Measurements from ENCODE around the gene FAM20C.
"Not testable (repeated sequence)": the region's sequence is repeated elsewhere in the genome, so short reads cannot be mapped to it uniquely, and the experiment has no call there.

The FAM20C gene

GRCh38 chr7:261341-262250 lies 69.2 kb downstream of the FAM20C start:
- DNase-seq, result no peak

GRCh38 chr7:262251-262572 lies 69.8 kb downstream of the FAM20C start:
- no peak for DNase-seq

GRCh38 chr7:262631-263311 lies 70.4 kb downstream of the FAM20C start:
- not testable (repeated sequence) for DNase-seq

GRCh38 chr7:263483-264351 lies 71.3 kb downstream of the FAM20C start:
- DNase-seq, result peak in 1 of 2 donors; percentile 23

GRCh38 chr7:264541-265191 lies 72.3 kb downstream of the FAM20C start:
- no peak for DNase-seq

GRCh38 chr7:265192-265997 lies 73.0 kb downstream of the FAM20C start:
- DNase-seq, result no peak

- DNase-seq, result no peak
Measured at GRCh38 chr7:265998-266850, 73.9 kb downstream of the FAM20C start.

GRCh38 chr7:266851-267840 lies 74.8 kb downstream of the FAM20C start:
- no peak for DNase-seq

GRCh38 chr7:268991-269390 lies 76.6 kb downstream of the FAM20C start:
- no peak for DNase-seq

GRCh38 chr7:269721-270120 lies 77.3 kb downstream of the FAM20C start:
- DNase-seq, result no peak

- DNase-seq, result no peak
Measured at GRCh38 chr7:270351-270983, 78.1 kb downstream of the FAM20C start.

- DNase-seq, result no peak
Measured at GRCh38 chr7:271266-272107, 79.1 kb downstream of the FAM20C start.

- DNase-seq, result no peak
Measured at GRCh38 chr7:272108-272615, 79.8 kb downstream of the FAM20C start.

GRCh38 chr7:272631-273030 lies 80.3 kb downstream of the FAM20C start:
- no peak for DNase-seq

GRCh38 chr7:273327-273726 lies 81.0 kb downstream of the FAM20C start:
- DNase-seq, result no peak

- DNase-seq, result no peak
Measured at GRCh38 chr7:274266-274665, 81.9 kb downstream of the FAM20C start.

- DNase-seq, result no peak
Measured at GRCh38 chr7:276230-276835, 84.0 kb downstream of the FAM20C start.
